Erythroblast (primary cell): ENCODE results near the gene SNX25.

ENCODE experiments used
- GATA1 ChIP-seq: IDR thresholded peaks from 2 replicates; pipeline ENCODE4 v1.6.1; 2011; ENCODE audit warnings: low read depth, mild to moderate bottlenecking, control low read depth, low read length, moderate library complexity
- POLR2A ChIP-seq: IDR thresholded peaks from 2 replicates; pipeline ENCODE4 v1.6.1; 2011; ENCODE audit warnings: mild to moderate bottlenecking, low read length

- TF ChIP-seq POLR2A (no peak), GATA1 (no peak)
Measured at GRCh38 chr4:185357733-185358440, 148.5 kb downstream of the SNX25 start.
